Endometrial microvascular endothelial cells (primary cell): Measurements from ENCODE around the gene RIMBP3C. TPM values are rescaled to one million over a fixed set of nuclear protein-coding genes. Genes with fewer than 3 reads are reported as not detected.
"Not testable (repeated sequence)": the region's sequence is repeated elsewhere in the genome, so short reads cannot be mapped to it uniquely, and the experiment has no call there.

Experiments
- in situ Hi-C: cut with HindIII; loops from 2 replicates; pipeline ENCODE4 v1.10.0; 2017; ENCODE audit warnings: low sequenced_read_pairs, low pct_unique_long_range_greater_than_20kb; ENCODE audit errors: inconsistent ontology term
- total RNA-seq: library from RNA; depleted of rRNA; stranded (reverse); fragments of >200 nt; gene quantifications from one replicate; pipeline ENCODE4 v1.2.3, GENCODE V29; 2015; ENCODE audit errors: inconsistent ontology term

The RIMBP3C gene
- total RNA-seq, 1 donor from 2014 or later = not detected

- in situ Hi-C loops = not testable (repeated sequence)
Observed at GRCh38 chr22:21549558-21549957, 1.7 kb downstream of the RIMBP3C start.

DNA sequence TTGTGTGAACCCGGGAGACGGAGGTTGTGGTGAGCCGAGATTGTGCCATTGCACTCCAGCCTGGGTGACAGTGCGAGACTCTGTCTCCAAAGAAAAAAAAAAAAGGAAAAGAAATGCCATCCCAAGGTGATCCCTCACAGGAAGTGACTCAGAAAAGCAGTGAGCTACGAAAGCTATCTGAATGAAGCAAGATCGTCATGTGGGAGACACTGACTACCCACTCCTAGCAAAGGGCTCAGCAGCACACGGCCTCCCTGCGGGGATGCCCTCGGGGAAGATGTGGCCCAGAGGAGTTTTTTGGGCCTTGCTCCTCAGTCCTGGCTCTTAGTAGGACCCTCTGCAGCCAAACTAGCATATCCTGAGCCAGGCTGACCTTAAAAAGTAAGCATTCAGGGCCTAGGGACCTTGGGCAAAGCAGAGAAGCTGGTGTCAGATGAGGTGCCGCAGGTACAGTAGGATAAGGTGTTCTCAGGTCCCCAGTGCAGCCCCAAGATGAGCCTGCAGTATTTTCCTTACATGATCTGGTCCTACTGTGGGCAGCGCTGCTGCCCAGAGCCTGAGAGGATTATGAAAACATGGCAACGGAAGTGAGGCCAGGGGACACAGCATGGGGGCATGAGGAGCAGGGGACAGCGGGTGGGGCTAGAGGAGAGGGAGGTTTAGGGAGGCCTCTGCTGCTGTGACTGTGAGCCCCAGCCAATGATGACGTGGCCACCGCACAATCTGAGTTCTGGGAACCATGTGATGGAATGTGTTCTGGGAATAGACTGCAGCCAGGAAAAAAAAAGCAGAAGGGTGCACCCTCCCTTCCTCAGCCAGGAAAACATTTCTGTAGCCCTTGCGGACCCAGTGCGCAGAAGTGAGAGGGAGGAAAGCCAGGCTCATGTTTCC is 6.6 kb downstream of the RIMBP3C start:
- in situ Hi-C loops = not testable (repeated sequence)

DNA sequence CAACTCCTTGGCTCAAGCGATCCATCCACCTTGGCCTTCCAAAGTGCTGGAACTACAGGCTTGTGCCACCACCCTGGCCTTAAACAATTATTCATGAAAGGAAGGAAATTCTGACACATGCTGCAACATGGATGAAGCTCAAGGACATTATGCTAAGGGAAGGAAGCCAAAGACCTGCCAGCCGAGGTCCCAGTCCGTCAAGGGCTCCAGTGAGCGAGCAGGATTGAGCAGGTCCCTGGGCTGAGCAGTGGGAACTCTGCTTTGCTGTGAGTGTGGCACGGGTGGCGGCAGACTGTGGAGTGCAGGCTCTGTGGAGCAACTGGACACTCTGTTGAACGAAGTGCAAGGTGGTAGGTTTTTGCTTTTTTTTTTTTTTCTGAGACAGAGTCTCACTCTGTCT is 11.4 kb downstream of the RIMBP3C start:
- in situ Hi-C loops = not testable (repeated sequence)

- in situ Hi-C loops = not testable (repeated sequence)
Observed at GRCh38 chr22:21532863-21533648, 18.2 kb downstream of the RIMBP3C start.

DNA sequence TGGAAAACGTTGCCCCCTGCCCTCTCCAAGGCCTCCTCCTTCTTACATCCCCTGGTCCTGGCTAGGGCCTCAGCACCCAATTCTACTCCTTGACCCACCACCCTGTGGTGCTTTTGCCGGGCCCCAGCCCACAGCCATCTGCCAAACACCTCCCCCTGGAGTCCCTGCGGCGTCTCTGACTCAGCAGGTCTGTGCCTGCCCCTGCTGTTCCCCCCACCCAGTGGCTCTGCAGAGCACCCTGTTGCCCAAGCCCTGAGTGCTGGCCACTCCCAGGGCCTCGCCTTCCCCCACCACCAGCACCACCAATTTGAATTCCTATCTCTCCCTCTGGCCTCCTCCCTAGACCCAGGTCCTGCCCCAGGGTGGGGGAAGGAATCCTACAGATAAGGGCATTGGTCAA is 19.7 kb downstream of the RIMBP3C start:
- in situ Hi-C loops = not testable (repeated sequence)

- in situ Hi-C loops = not testable (repeated sequence)
Observed at GRCh38 chr22:21526705-21527500, 24.4 kb downstream of the RIMBP3C start.

- in situ Hi-C loops = not testable (repeated sequence)
Observed at GRCh38 chr22:21516970-21517764, 34.1 kb downstream of the RIMBP3C start.

DNA sequence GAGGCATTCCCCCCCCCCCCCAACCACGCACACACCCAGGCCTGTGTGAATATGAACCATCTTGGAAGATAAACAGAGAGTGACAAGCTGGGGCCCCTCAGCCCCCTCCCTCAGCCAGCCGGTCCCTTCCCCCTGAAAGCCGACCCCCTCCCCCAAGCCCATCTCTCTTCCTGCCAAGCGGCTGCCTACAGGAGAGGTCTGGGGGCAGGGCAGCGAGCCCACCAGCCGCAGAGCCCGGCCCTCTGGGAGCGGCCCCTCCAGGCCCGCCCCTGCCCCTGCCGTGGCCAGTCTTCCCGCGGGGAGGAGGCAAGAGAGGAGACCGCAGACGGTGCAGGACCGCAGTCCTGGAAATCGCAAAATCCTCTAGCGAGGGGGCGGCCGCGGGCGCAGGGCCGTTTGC is 34.7 kb downstream of the RIMBP3C start:
- in situ Hi-C loops = not testable (repeated sequence)

DNA sequence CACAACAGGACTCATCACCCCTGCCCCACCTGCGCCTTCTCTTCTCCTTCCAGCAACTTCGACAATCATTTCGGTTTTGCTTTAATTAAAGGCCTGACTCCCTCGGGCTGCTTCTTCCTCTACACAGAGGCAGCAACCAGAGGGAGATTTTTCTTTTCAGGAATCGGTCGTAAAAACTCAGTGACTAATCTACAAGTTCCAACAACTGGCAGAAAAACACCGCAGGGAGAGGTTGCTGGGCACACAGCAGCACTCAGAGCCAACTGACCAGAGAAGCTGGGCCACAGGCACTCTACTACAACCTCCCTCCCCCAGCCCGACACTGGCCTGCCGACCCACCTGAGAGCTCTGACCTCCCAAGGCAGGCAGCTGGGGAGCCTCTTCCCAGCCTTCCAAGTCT is 36.0 kb downstream of the RIMBP3C start:
- in situ Hi-C loops = not testable (repeated sequence)

GRCh38 chr22:21514117-21514516 is 37.1 kb downstream of the RIMBP3C start:
- in situ Hi-C loops = not testable (repeated sequence)

DNA sequence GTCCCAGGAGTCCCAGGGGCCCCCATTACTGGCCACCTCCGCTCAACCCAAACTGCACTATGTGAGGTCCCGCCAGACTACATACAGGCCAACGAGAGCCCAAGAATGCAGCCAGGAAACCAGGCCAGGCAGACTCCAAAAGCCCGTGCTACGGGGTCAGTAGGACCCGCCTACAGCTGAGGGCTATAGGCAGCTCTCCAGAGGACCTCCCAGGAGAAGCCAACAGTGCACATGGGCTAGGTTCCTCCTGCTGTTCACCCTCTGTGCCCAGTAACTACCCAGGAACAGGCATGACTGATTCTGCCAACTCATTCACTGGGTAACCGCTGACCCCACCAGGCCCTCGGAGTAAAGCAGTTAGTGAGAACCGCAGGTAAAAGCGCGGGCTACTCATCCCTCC is 39.2 kb downstream of the RIMBP3C start:
- in situ Hi-C loops = not testable (repeated sequence)

- in situ Hi-C loops = not testable (repeated sequence)
Observed at GRCh38 chr22:21510397-21510796, 40.9 kb downstream of the RIMBP3C start.

DNA sequence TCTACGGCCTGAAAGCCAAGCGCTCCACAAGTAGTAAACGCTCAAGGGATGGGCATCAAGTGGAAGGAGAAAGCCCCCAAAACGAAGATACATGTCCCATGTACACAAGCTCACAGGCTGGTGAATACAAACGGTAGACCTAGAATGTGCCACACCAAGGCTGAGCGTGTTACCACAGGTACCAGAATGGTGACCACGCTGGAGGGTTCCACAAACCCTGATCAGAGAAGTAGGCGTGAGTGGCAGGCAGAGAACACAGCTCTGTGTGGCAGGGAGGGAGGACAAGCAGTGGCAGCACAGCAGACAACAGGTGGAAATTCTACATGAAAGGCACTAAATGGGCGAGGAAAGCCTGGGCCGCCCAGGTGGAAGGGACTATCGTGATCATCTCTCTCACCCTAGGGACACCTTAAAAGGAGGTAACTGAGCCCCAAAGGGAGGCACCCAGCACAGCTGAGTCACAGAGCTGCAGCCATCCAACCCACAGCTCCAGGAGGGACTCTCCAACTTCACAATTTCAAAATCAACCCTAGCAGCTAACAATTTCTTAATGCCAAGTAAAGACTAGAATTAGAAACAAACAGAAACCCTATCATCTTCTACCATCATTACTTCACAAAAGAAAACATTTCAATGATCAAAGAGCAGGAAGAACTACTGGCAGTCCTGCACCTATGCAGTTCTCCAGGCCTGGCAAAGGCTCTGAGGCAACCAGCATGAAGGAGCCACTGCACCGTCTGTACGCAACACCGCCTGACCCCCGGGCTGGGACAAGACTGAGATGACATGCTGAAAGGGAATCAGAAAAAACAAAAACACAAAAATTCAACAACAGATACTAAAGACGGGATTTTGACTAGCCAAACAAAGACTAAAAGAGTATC is 51.4 kb downstream of the RIMBP3C start:
- in situ Hi-C loops = not testable (repeated sequence)

GRCh38 chr22:21498489-21498888 is 52.8 kb downstream of the RIMBP3C start:
- in situ Hi-C loops = not testable (repeated sequence)

DNA sequence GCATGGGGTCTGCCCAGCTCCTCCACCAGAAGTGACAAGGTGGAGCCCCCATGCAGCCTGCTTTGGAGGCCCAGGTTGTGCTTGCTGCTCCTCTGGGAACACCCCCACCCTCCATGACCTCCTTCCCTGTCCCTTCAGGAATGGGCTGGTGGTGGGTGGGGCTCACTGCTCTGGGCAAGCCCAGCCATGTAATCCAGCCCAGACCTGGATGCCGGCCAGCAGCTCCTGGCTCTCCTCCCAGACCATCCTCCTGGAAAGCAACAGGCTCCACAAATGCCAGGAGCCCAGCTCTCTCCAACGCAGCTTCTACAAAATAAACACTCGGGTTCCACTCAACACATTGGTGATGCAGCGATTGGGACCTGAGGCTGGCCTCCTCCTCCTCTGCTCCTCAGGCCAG is 53.3 kb downstream of the RIMBP3C start:
- in situ Hi-C loops = not testable (repeated sequence)
